NOMO-1 treated with DMSO at 0.1 percent for 48 hours (cell line): ENCODE data around the gene RIT2.

Experiments used
- DNase-seq: peaks from one replicate; lab custom pipeline; 2025; ENCODE audit not compliant: unreplicated experiment; lab: John Stamatoyannopoulos, UW

Gene RIT2

DNA sequence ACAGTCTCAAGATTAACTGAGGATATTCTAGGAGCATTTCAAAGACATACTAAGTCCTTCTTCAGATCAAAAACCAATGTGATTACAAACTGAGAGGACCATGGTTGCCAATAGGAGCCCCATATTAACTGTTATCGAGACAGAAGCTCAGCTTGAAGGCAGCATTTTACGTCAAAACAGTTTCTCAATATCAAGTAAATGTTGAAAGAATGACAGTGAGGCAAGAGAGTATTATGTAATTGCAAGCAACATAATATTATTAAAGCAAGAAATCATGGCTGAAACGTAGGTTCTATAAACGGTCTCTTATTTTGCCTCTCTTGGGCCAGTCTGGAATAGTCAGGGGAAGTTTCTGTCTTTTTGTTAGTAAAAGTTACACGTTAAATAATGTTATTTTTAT lies 22.9 kb downstream of the RIT2 start:
- no peak for DNase-seq

DNA sequence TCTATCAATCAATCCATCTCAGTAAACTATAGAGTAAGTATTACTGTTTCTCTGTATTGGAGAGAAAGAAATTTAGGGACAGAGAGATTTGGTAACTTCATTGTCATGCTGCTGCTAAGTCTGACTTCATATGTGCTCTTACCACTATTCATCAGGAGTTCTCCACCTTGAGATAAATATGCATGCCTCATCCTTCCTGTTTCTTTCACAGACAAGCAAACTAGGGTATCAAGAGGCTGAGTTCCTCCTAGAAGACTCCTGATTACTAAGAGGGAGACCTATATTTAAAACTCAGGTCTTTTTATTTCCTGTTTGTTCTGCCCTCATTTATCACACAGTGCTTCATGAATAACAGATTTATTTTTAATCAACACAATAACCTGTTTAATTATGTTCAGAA lies 34.1 kb downstream of the RIT2 start:
- no peak for DNase-seq

DNA sequence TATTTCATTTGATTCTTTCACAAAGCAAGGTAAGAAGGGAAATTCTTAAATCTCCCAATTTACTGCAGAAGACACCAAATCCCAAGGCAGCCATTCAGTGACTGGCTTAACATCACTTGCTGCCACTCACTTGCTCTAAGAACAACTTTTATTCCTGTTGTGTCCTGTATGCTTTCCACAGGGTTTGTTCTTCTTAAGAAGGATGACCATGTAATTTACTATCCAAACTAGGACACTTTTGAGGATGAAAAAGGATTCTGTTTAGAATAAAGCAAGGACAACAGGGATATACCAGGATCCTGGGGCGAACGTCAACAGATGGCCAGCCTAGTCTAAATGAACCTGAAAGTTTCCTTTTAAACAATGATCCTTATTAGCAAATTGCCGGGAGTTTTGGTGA lies 34.8 kb downstream of the RIT2 start:
- no peak for DNase-seq

DNA sequence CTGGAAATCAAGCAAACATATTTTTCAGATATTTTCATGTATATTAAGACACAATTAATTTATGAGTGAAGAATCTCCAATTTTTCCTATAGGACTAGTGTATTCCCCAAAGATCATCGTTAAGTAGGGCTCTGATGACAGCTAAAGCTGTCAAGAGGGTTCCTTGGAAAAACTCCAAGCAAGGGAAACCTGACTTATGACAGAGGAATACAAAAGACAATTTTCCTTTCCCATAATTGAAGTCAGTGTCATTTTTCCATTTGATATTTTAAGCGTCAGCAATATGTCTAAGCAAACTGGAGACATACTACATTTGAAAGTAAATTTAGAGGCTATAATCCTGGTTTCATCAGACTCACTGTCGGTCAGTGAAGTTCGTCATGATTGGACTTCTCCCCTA lies 36.1 kb downstream of the RIT2 start:
- no peak for DNase-seq

DNA sequence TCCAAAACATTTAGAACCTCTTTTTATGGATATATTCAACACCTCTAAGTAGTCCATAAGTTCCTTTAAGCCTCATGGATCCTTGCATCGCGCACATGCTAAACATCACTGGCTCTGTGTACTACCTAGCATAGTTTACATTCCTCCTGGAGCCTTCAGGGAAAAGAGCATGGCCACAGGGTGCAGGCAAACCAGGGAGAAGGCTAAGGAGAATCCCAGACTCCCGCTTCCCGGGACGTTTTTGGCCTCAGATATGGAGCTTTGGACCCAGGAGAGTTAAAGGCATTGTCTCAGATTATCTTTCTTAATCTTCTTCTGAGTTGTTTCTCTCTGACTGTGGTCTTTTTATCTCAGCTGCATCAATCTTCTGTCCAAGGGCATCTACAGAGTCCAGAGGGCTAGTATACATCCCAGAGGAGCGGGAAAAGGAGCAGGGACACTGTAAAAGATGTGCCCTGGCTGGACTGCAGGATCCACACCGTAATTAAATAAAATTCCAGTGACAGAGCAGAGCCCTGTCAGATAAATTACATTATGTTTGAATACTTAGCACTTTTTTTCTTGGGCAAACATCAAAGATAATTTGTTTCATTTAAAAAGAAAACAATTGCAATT lies 36.9 kb downstream of the RIT2 start:
- no peak for DNase-seq

DNA sequence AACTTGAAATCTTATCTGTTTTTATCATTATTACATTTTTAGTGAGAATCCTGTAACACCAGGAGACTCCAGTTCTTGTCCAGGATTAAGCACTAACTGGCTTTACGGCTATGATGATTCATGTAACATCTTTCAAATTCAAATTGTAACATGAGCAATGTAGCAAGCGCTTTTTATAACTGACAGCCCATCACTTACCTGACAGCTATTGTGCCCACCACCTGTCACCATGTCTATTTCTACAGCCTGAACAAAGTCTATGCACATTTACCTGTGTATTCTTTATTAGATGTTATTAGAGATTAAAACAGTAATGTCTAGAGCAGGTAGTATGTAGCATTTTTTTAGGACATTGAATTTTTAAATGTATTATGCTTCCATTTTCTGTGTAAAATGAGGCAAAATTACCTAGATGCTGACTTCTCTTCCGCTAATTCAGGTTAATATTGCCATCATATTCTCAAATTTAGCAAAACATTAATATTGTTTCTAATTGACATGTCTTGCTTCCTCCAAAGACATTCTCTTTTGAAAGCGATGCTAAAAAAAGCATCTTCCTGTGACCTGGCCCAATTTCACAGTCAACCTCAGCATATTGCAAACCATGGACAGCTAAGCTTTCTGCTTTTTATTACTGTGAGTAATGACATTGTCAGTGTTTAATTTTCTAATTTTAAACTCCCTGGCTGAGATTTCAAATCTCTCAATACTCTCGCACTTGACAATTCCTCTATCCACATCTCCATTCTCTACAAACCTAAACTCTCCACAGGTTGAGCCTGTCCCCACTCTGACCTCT lies 37.8 kb downstream of the RIT2 start:
- no peak for DNase-seq

DNA sequence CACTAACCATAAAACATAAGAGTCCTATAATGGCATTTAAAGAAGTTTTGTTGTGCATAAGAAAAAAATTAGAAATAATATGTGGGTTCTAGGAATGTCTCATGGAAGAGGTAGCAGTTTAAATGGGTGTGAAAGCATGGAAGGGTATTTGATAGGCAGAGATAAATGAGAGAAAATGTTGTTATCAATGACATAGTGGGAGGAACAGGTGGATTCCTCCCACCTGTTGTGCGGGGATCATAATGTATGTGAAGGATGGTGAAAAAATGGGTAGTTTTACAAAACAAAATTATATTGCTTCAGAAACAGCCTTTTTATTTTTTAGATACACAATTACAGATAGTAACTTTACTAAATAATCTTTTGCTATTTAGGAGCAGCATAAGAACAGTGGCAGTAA lies 41.7 kb downstream of the RIT2 start:
- no peak for DNase-seq

DNA sequence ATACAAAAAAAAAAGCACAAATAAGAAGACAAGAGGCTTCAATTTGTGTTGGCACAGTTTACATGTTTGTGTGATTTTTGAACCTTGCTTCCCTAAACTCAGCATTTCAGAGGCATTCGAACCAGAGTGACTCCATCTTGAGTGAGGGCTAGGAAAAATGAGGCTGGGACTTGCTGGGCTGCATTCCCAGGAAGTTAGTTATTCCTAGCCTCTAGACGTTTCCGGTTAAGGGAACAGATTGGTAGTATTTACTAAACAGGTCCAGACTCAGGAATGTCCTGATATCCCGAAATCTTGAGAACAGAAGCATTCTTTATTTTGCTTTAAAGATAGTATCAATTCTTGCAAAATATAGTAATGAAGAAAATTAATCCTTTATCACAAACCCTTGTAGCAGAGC lies 46.7 kb downstream of the RIT2 start:
- no peak for DNase-seq

DNA sequence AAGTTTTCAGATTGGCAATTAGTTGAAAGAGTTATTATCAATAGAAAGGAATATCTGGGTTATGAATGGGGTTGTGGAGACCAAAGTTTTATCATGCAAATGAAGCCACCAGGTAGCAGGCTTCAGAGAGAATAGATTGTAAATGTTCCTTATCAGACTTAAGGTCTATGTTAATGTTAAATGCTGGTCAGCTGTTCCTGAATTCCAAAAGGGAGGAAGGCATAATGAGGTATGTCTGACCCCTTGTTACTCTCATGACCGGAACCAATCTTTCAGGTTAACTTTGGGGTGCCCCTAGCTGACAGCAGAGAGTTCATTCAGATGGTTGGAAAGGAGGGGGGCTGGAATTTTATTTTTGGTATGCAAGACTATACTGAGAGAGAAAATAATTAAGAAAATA lies 47.9 kb downstream of the RIT2 start:
- DNase-seq: no peak

DNA sequence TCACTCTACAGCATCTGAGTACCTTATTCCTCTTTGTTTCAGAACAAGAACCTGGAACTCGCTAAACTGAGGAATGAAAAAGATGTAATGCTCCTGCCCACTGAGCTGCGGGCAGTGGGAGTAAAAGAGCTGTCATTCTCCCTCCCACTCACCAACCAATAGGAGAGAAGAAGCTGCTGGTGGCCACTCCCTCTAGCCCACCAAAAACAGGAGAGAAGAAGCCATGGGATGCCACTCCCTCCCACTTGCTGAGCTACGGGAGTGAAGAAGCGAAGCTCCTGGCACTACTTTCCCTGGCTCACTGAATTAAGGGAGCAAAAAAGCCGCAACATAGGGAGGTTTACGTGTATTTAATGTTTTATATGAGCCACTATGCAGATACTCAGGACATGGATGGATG lies 53.7 kb downstream of the RIT2 start:
- DNase-seq: no peak

DNA sequence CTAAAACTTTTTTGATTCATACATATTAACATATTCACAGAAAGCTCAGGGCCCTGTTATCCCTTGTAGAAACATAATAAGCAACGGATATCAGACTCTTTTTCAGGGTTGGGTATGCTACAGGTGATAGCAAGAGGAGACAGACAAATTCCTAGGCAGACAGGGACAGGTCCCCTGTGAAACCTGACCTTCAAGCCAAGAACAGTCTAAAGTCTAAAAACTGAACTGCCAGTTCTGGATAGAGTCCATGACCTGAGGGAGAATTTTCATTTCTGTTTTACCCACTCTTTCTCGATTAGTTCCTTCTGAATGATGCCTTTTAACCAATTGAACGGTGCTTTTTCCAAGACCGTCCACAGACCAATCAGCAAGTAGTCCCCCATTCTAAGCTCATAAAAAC lies 54.2 kb downstream of the RIT2 start:
- DNase-seq: no peak

DNA sequence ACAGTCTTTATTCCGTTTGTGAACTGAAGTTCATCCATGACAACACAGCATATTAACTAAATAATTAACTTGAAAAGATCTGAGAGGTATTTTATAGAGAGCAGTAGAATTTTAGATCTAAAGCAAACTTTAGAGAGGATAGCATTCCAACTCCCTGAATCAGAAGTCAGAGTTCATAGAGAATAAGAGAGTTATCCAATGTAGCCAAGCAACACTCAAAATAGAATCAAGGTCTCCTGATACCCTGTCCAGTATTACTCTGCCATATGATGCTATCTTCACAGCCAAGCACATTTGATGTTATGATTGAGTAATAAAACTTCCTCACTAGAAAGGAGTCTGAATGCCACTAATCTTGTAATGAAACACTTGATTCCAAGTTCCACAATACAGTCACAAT lies 55.5 kb downstream of the RIT2 start:
- DNase-seq: no peak

DNA sequence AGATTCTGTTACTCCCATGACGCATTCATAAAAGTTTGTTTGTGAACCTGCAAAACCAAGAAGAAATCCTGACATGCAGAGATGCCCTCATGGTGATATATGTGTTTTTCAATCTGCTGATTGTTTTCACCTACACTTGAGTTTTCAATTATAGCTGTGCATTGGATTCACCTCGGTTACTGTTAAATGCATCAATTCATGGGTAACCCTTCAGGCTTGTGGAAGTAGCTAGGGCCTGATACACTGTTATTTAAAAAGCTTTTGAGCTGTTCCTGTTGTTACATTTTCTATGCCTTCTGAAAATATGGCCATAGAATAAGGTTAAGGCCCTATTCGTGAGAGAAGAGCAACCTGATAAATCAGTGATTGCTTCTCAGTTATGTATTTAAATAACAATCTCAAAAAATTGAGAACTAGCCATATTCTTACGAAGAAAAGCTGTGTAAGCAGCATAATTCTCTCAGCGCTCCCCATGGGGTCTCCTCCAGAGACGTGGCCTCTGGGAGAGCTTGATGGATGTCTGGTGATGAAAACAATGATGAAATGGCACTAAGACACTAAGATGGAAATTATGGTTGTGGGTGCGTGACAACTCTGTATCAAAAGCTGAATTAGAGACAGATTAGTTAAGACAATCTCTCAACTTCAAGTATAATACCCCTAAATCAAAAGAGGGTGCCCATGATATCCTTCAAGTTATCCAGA lies 60.5 kb downstream of the RIT2 start:
- no peak for DNase-seq

DNA sequence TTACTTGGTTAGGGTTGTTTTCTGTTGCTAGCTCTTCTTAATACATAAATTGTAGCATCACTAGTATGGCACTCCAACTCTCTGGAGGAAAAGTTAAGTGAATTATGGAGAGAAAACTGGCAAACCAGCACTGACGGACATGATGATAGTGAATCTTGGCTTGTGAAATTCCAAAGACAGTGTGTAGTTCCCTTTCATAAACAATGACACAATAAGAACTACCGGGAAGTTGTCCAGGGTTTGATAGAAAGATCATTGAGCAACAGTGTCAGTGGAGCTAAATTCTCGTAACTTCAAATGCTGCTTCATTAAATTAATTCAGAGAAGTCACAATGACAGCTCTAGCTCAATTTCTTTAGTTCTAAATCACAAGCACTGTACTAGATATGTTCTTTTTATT lies 66.5 kb downstream of the RIT2 start:
- DNase-seq: no peak

DNA sequence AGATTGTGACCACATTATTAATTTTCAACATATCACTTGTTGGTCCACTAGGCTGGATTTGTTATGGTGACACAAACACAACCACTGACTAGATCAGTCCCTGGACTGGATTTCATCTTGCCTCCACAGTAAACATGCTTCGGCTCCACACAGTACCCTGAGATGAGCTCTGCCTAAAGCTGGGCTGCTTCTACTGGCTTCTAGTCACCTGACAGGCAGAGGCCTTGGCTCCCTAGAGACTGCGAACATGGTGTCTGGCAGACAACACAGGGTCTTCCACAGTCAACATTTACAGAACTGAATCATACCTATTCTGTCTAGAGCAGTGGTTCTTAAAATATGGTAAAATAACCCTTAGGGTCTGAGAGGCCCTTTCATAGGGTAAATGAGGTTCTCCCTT lies 69.2 kb downstream of the RIT2 start:
- no peak for DNase-seq

DNA sequence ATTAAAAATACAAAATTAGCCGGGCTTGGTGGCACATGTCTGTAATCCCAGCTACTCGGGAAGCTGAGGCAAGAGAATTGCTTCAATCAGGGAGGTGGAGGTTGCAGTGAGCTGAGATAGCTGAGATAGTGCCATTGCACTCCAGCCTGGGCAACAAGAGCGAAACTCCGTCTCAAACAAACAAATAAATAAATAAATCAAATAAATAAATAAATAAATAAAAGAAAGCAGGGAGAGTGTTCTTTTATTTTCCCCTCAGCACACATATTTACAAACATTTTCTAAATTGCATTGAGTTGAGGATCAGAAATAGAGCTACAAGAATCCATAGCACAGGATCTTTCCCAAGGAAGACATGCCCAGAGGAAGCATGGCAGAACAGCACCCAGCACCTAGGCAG lies 71.9 kb downstream of the RIT2 start:
- DNase-seq: no peak

DNA sequence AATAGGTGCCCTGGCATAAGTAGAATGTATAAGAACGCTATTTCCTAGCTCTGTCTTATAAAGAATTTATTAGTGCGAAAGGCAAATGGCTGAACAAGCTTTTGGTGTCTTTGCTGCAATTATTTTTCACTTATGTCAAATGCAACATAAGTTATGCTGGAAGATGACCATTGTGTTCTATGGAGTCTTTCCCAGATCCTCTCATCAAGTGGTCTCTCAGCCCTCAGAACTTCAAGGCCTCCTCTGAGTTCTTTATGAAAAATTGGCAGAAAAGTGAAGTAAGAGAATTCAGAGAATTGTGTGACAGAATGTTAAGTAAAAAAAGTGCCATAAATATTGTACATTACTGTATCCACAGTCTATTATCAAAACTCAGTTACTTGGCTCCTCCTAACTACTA lies 75.2 kb downstream of the RIT2 start:
- no peak for DNase-seq

DNA sequence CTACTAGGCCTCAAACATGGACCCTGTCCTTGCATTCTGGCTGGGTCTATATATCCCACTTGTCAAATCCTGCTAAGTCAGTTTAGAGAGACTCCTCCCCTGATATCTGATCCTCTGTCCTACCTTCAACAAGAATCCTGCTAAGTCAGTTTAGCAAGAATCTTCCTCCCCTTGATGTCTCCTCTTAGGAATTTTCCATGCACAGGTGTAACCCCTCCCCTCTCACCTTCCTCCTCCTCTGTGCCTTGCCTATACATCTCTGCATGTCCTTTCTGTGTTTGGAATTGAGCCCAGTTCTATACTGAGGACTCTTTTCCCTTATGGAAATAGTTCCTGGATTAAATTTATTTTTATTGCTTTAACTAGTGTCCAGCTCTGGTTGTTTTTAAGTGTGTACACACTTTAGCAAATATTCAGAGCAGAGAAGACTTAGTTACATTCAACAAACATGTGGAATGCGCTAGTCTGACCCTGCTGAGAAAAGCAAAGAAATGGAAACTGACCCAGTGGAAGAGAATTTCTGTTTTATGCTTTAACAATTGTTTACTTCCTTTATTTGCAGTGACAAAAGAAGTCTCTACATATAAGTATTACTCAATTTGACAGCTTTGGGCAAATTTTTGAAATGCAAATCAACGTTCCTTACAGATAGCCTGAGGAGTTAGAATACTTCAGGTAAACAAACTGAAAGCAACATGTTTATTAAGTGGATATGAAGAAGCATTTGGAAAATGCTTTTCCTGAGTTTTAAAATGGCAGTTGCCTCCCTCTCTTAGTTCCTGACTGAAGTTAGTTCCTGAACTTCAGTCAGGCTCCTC lies 80.6 kb downstream of the RIT2 start:
- DNase-seq: no peak

DNA sequence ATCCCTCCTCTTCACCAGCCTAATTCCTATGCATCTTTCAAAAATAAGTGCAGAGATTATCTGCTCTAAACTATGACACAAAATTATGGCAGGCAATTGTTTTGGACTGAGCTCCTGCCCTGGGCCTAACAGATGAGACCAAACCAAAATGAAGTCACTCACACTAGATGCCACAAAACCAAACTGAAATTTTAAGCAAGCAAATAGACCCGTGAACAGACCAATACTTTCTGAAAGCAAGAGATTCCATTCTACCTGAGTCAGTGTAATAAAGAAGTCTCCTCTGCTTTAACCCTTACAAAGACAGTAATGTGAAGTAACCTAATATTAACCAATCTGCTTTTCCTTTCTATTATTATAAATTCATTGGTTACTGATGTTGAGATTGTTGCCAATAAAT lies 84.3 kb downstream of the RIT2 start:
- DNase-seq: no peak

DNA sequence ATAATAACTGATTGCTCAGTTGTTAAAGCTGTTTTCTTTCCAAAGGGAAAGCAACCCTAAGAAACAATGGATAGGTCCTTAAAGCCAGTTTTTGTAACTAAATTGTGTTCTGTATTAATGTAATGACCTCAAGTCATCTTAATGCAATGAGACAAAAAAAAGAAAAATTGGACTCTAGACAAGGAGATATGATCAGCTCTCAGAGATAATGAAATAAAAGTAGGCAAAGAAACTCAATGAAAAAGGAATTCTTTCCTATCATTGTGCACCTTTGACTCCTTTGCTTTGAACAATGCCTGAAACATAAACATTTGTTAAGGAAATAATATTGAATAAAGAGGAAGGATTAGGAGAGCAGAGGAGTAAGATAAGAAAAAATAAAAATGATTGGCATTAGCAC lies 86.1 kb downstream of the RIT2 start:
- DNase-seq: no peak

DNA sequence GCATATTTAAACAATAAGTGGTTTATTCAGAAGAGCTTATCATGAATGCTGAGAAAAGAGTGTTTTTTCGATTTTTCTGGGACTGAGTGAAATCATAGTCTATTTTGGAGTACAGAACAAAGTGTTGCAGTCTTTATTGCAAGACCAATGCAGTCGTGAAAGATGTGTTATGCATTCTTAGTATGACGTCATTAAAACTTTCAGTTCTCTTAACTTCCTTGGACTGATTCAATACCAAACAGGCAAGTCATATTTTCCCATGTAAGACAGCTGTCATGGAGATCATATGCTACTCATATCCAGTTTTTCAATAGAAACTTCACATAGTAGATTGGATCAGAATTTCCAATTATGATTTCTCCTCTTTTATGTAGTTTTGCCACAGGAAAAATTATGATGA lies 92.6 kb downstream of the RIT2 start:
- DNase-seq: no peak

DNA sequence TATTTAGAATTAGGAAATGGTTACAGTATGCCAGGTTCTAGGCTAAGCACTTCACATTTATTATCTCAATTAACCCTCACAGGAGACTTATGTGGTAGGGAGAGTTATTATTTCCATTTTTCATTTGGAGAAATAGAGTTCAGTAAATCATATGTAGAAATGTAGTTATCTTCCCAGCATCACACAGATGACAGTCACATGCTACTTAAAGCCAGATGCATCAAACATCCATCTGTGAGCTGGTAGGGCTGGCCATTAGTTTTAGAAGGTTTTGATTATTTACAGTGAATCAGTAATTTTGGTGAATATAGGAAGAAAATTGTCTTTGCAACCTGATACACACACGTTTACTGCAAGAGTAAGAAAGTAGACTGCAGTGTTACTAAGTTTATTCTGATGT lies 97.9 kb downstream of the RIT2 start:
- no peak for DNase-seq
